DND-41 (cell line): Measurements from ENCODE around the gene NFX1.
A peak's percentile ranks its signal among the peaks of the same experiment; 100 is the strongest.

ENCODE experiments used
- ATAC-seq: fragments of 200-7000 bp; cut with Tn5 transposase; 3 replicates; pipeline ENCODE4 v1.9.1; 2021; ENCODE audit warnings: low read depth; ENCODE audit not compliant: insufficient read depth
- DNase-seq: peaks from one replicate; pipeline ENCODE4 v3.0.0-alpha.2; 2020
- H2AFZ ChIP-seq: 2 replicates; pipeline ENCODE4 v1.6.0; 2012; ENCODE audit warnings: low read depth, low read length
- H3K27ac ChIP-seq: 2 replicates; pipeline ENCODE4 v1.5.1; 2012; ENCODE audit warnings: low read length, inconsistent platforms
- H3K27me3 ChIP-seq: fragments of 200-600 bp; sonication (generic); 2 replicates; pipeline ENCODE4 v1.6.0; 2012; ENCODE audit warnings: low read length, mild to moderate bottlenecking, inconsistent platforms; ENCODE audit not compliant: insufficient read depth, poor library complexity
- H3K36me3 ChIP-seq: 2 replicates; pipeline ENCODE4 v1.5.1; 2012; ENCODE audit warnings: low read length, inconsistent platforms; ENCODE audit not compliant: insufficient read depth
- H3K4me1 ChIP-seq: 2 replicates; pipeline ENCODE4 v1.5.1; 2012; ENCODE audit warnings: mild to moderate bottlenecking, low read length; ENCODE audit not compliant: insufficient read depth
- H3K4me2 ChIP-seq: 2 replicates; pipeline ENCODE4 v1.6.0; 2012; ENCODE audit warnings: mild to moderate bottlenecking, moderate library complexity, low read length, inconsistent platforms; ENCODE audit not compliant: insufficient read depth
- H3K4me3 ChIP-seq, 2 experiments: fragments of 200-600 bp in 1 of 2; shearing (Covaris generic) in 1 of 2; 2 replicates each; pipeline ENCODE4 v1.5.1; 2012 to 2016; ENCODE audit warnings: inconsistent platforms in 2 of 2, low read length in 2 of 2, mild to moderate bottlenecking in 2 of 2, low read depth in 1 of 2, moderate library complexity in 1 of 2
- H3K79me2 ChIP-seq: 2 replicates; pipeline ENCODE4 v1.6.0; 2012; ENCODE audit warnings: low read length, inconsistent platforms; ENCODE audit not compliant: insufficient read depth
- H3K9ac ChIP-seq: 2 replicates; pipeline ENCODE4 v1.6.0; 2012; ENCODE audit warnings: low read depth, mild to moderate bottlenecking, inconsistent platforms, low read length, moderate library complexity
- H3K9me3 ChIP-seq: 2 replicates; pipeline ENCODE4 v1.5.1; 2012; ENCODE audit warnings: low read length, moderate library complexity, mild to moderate bottlenecking, inconsistent platforms; ENCODE audit not compliant: insufficient read depth, severe bottlenecking
- H4K20me1 ChIP-seq: 2 replicates; pipeline ENCODE4 v1.6.0; 2012; ENCODE audit warnings: low read length; ENCODE audit not compliant: insufficient read depth
- CTCF ChIP-seq: IDR thresholded peaks from 2 replicates; pipeline ENCODE4 v1.5.1; 2012; ENCODE audit warnings: borderline replicate concordance, low read length, moderate library complexity, mild to moderate bottlenecking; ENCODE audit not compliant: poor library complexity, severe bottlenecking; ENCODE audit errors: extremely low read depth
- EZH2 ChIP-seq: IDR thresholded peaks from 3 replicates; pipeline ENCODE4 v1.6.1; 2012; ENCODE audit warnings: borderline replicate concordance, low read depth, mild to moderate bottlenecking, moderate library complexity, low read length, inconsistent platforms; ENCODE audit not compliant: severe bottlenecking

NFX1 gene

GRCh38 chr9:33291031-33291397, 698 bp downstream of the NFX1 start:
- no peak; the same call in 2 of the 3 replicates for ATAC-seq
- TF ChIP-seq EZH2 = no peak
- TF ChIP-seq CTCF = peak; percentile 3
- Histone ChIP-seq H3K9me3 (no peaks in the 10 kb centered on the region), H4K20me1 (peaks cover 1% of the 10 kb centered on the region; the same call in 1 of the 2 replicates), H3K36me3 (peaks cover 25% of the 10 kb centered on the region), H3K4me1 (peaks cover 36% of the 10 kb centered on the region), H3K9ac (peak overlapping the region; percentile 79), H2AFZ (peak overlapping the region; percentile 91), H3K27me3 (no peaks in the 10 kb centered on the region), H3K27ac (peak overlapping the region; percentile 90), H3K4me3 (peak overlapping the region; percentile 56 to 85; a peak in 3 of 4 replicates), H3K79me2 (peaks cover 53% of the 10 kb centered on the region), H3K4me2 (peak overlapping the region; percentile 62)
- no peak for DNase-seq

- Histone ChIP-seq H4K20me1 (peaks cover 7% of the 10 kb centered on the region; the same call in 1 of the 2 replicates), H2AFZ (no peak overlapping the region), H3K9me3 (no peaks in the 10 kb centered on the region), H3K4me2 (peak overlapping the region; percentile 62), H3K27me3 (no peaks in the 10 kb centered on the region), H3K9ac (no peak overlapping the region), H3K79me2 (peaks cover 62% of the 10 kb centered on the region), H3K4me3 (no peak overlapping the region), H3K36me3 (peaks cover 33% of the 10 kb centered on the region), H3K27ac (no peak overlapping the region), H3K4me1 (peaks cover 44% of the 10 kb centered on the region)
- ATAC-seq (no peak), DNase-seq (no peak)
- no peak for TF ChIP-seq EZH2
- TF ChIP-seq CTCF = no peak
Measured at GRCh38 chr9:33291901-33292300, 1.6 kb downstream of the NFX1 start.

GRCh38 chr9:33293782-33294181, 3.5 kb downstream of the NFX1 start:
- Histone ChIP-seq H3K79me2 (peaks cover 81% of the 10 kb centered on the region), H3K4me2 (no peak overlapping the region), H3K27ac (no peak overlapping the region), H3K36me3 (peaks cover 52% of the 10 kb centered on the region), H2AFZ (no peak overlapping the region), H3K9ac (no peak overlapping the region), H3K27me3 (no peaks in the 10 kb centered on the region), H3K9me3 (no peaks in the 10 kb centered on the region), H3K4me1 (peaks cover 61% of the 10 kb centered on the region), H4K20me1 (peaks cover 21% of the 10 kb centered on the region), H3K4me3 (no peak overlapping the region)
- DNase-seq = no peak
- no peak for ATAC-seq
- TF ChIP-seq CTCF = no peak
- TF ChIP-seq EZH2 = no peak
